Uterus (tissue), 2 donors: Measurements from ENCODE around the gene HIP1.

Source experiments
- POLR2A ChIP-seq, 2 donors: fragments of 450-650 bp; IDR thresholded peaks; one replicate each; pipeline ENCODE4 v1.6.1; 2016; ENCODE audit warnings: antibody characterized with exemption in 2 of 2, mild to moderate bottlenecking in 1 of 2, moderate library complexity in 1 of 2
- TF ChIP-seq, protein P1 (sequence below), 4 experiments: fragments of 200-600 bp in 2 of 4; fragments of 450-650 bp in 2 of 4; sonication (generic) in 2 of 4; IDR thresholded peaks; one replicate each; pipeline ENCODE4 v1.5.1; 2016 to 2019; ENCODE audit warnings: antibody characterized with exemption in 4 of 4, mild to moderate bottlenecking in 2 of 4, moderate library complexity in 1 of 4

DNA sequence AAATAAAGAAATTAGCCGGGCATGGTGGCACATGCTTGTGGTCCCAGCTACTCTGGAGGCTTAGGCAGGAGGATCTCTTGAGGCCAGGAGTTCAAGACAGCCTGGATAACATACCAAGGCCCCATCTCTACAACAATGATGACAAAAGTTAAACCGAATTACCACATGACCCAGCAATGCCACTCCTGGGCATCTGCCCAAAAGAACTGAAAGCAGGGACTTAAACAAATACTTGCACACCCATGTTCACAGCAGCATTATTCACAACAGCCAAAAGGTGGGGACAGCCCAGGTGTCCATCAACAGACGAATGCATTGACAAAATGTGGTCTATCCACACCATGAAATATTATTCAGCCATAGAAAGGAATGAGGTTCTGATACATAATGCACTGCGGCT, 83.9 kb downstream of the HIP1 start:
- TF ChIP-seq, protein P1, sequence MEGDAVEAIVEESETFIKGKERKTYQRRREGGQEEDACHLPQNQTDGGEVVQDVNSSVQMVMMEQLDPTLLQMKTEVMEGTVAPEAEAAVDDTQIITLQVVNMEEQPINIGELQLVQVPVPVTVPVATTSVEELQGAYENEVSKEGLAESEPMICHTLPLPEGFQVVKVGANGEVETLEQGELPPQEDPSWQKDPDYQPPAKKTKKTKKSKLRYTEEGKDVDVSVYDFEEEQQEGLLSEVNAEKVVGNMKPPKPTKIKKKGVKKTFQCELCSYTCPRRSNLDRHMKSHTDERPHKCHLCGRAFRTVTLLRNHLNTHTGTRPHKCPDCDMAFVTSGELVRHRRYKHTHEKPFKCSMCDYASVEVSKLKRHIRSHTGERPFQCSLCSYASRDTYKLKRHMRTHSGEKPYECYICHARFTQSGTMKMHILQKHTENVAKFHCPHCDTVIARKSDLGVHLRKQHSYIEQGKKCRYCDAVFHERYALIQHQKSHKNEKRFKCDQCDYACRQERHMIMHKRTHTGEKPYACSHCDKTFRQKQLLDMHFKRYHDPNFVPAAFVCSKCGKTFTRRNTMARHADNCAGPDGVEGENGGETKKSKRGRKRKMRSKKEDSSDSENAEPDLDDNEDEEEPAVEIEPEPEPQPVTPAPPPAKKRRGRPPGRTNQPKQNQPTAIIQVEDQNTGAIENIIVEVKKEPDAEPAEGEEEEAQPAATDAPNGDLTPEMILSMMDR (IDR thresholded peaks at IDR 0.05) = no peak
- TF ChIP-seq POLR2A (IDR thresholded peaks at IDR 0.05) = no peak
